C4-2B (cell line): ENCODE measurements around the gene SLC25A33.

Experiments
- H3K27ac ChIP-seq: fragments of 450-650 bp; 2 replicates; pipeline ENCODE4 v1.5.1; 2017
- CTCF ChIP-seq: fragments of 450-650 bp; conservative IDR thresholded peaks from 2 replicates; pipeline ENCODE4 v1.5.1; 2017; ENCODE audit warnings: mild to moderate bottlenecking
- ZFX ChIP-seq: fragments of 450-650 bp; IDR thresholded peaks from 2 replicates; pipeline ENCODE4 v1.6.1; 2017

Gene SLC25A33

GRCh38 chr1:9544926-9545325 is 5.7 kb downstream of the SLC25A33 start:
- TF ChIP-seq CTCF: no peak
- TF ChIP-seq ZFX: no peak
- peak overlapping the region; percentile 27; the same call in 1 of the 2 replicates for H3K27ac ChIP-seq

GRCh38 chr1:9549955-9550546 is 10.8 kb downstream of the SLC25A33 start:
- TF ChIP-seq CTCF (no peak), ZFX (no peak)
- H3K27ac ChIP-seq: no peak overlapping the region

GRCh38 chr1:9551984-9552383 is 12.7 kb downstream of the SLC25A33 start:
- TF ChIP-seq CTCF (no peak), ZFX (no peak)
- peak overlapping the region; percentile 91 for H3K27ac ChIP-seq

- TF ChIP-seq ZFX (no peak), CTCF (no peak)
- peak overlapping the region; percentile 91 for H3K27ac ChIP-seq
These were observed 14.5 kb downstream of the SLC25A33 start for GRCh38 chr1:9553736-9554144.

- no peak for TF ChIP-seq CTCF
- no peak for TF ChIP-seq ZFX
- peak overlapping the region; percentile 91 for H3K27ac ChIP-seq
These were observed 16.7 kb downstream of the SLC25A33 start for GRCh38 chr1:9555942-9556341.

GRCh38 chr1:9557624-9558023 is 18.4 kb downstream of the SLC25A33 start:
- no peak for TF ChIP-seq ZFX
- TF ChIP-seq CTCF: no peak
- peak overlapping the region; percentile 56 for H3K27ac ChIP-seq

GRCh38 chr1:9558271-9558945 is 19.1 kb downstream of the SLC25A33 start:
- peak overlapping the region; percentile 56 for H3K27ac ChIP-seq
- TF ChIP-seq CTCF: no peak
- TF ChIP-seq ZFX: no peak
